ENCODE data around the gene PODNL1. TPM values are rescaled to one million over a fixed set of nuclear protein-coding genes. Genes with fewer than 3 reads are reported as not detected.
A peak's percentile ranks its signal among the peaks of the same experiment; 100 is the strongest.

PODNL1 gene
- total RNA-seq, 2 donors from 2014 or later: 1.1 to 1.4 TPM

DNA sequence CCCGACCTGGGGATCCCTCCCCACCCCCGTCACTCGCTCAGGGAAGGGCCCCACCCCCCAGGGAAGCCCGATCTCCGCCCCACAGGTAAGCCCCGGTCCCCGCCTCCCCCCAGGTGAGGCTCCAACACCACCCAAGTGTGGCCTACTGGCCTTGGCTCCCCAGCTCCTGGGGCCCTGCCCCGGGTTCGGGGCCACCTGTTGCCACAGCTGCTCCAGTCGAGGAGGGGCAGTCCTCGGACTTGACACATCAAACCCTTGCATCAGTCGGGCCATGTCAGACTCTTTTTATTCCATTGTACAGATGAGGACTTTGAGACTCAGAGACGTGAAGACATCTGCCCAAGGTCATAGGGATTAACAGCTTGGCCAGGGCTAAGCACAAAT, 31.7 kb downstream of the PODNL1 start:
- ATAC-seq (peak; percentile 22 to 45), DNase-seq (no peak)
- intact Hi-C loops (cut with DNase I): no loop called here

DNA sequence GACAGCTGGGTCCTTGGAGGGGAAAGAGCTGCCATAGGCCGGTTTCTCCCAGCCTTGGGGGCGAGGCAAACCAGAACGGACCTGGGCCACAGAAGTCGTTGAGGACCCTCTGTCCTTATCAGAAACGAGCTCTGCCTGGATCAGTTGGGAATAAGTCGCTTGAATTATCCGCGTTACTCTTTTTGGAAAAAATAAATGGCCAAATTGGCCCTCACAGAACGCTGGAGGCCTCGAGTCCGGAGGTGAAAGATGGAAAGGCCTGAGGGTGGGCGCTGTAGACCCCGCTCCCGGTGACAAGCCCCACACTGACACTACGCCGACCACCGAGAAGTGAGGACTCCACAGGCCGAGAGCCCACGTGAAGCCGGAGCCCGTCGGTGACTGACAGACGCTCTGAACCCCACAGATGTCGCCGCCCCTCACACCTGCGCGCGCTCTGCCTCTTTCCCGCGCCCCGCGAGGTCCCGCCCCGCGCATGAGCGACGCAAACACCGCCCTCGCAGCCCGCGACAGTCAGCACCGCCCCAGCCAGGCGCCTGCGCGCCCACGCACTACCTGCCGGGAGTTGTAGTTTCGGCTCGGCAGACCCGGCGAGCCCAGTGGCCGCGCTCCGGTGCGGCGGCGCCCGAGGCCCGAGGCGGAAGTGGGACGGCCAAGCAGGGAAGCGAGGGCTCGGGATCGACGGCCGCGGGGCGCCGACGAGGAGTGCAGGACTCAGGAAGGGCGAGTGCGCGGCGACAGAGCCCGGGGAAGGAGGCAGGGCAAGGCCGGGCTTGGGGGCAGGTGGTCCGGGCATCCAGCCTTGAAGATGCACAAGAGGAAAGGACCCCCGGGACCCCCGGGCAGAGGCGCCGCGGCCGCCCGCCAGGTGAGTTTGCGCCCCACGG, 32.3 kb downstream of the PODNL1 start, which contains the start of the genes BRME1 and CC2D1A:
Gene BRME1 (minus strand): TSS at position 484 of the 887 bp plus-strand sequence. CDS start 1,225 bp downstream, outside the sequence.
Gene CC2D1A (plus strand): TSS at position 568 of the 887 bp plus-strand sequence. CDS start 241 bp downstream, at position 809.
- peak; percentile 99 to 100 for ATAC-seq
- DNase-seq: peak; percentile 95
- intact Hi-C loops (cut with DNase I): no loop called here

DNA sequence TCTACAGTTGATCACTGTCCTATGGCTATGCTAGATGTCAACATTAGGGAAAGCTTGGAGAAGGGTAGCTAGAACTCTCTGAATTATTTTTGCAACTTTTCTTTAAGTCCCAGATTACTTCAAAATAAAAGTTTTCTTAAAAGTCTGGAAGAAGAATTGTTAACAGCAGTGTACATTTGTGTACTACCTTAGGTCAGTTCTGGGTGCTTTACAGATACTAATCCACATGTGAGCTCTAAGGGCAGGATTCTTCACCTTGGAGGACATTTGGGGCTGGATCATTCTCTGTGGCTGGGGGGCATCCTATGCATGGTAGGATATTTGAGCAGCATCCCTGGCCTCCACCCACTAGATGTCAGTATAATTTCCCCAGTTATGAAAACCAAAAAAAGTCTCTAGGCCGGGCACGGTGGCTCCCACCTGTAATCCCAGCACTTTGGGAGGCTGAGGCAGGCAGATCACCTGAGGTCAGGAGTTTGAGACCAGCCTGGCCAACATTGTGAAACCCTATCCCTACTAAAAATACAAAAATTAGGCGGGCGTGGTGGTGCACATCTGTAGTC, 35.1 kb downstream of the PODNL1 start:
- intact Hi-C loops (cut with DNase I): no loop called here
- no peak for DNase-seq
- no peak for ATAC-seq

DNA sequence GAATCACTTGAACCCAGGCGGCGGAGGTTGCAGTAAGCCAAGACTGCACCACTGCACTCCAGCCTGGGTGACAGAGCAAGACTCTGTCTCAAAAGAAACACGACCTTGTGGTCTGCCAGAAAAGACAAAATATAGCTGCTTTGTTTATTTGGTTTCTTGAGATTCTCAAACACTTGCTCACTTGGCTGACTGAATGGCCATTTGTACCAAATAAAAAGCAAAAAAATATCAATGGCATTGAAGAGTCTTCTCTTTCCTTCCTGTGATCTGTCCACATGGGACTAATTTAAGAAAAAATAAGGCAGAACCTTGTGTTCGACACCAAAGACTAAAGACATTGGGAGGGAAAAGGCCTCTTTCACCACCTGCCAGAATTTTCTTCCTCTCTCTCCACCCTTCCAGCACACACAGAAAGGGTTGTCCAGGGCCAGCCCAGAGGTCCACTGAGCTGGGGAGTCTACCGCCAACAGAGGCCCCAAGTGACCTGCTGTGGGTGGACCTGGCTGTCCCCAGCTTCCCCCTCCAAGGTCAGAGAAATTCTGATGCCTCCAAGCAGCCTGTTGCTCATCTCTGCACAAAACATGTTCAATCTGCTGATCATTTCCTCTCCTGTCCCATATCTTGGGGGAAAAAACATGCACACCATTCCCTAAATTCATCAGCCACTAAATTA, 38.2 kb downstream of the PODNL1 start:
- no peak for DNase-seq
- intact Hi-C loops (cut with DNase I): no loop called here
- peak in 1 of 2 donors; percentile 43 for ATAC-seq

DNA sequence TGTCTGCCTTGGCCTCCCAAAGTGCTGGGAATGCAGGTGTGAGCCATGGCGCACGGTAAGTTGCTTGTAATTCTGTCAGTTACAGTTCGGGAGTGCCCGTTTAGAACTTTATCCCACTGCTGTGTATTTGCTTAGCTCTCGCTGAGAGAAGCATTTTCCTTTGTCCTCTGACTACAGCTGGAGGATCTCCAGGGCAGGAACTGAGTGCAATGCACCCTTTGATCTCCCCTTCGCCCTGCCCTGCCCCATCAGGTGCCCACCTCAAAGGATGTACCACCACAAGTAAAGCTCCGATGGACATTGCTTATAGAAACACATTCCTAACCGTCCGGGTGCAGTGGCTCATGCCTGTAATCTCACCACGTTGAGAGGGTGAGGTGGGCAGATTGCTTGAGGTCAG, 38.8 kb downstream of the PODNL1 start:
- DNase-seq (no peak), ATAC-seq (no peak)
- intact Hi-C loops (cut with DNase I): no loop called here

DNA sequence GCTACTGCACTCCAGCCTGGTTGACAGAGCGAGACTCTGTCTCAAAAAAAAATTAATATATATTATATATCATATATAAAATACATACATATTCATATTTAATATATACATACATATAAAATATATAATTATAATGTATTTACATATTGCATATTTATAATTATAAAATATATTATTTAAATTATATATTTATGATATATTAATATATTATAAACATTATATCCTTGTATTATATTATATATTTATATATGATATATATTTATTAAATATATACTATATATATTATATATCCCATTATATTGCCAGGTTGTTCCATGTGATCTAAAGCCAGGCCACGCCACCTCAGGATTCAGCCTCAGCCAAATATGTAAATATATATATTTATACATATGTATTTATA, 42.0 kb downstream of the PODNL1 start:
- intact Hi-C loops (cut with DNase I): no loop called here
- ATAC-seq: no peak
- DNase-seq: no peak

DNA sequence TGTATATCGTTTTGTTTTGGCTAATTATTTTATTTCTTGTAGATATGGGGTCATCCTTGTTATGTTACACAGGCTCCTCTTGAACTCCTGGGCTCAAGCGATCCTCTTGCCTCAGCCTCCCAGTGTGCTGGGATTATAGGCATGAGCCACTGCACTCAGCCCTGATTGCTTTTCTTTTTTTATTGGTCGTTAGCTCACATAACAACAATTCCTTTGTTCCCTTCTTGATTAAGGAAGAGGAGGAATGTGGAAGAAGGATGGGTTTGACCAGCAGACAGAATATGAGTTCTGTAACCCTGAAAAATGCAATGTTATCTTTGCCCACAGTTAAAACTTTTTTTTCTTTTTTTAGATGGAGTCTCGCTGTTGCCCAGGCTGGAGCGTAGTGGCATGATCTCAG, 43.7 kb downstream of the PODNL1 start:
- intact Hi-C loops (cut with DNase I): no loop called here
- ATAC-seq: no peak
- DNase-seq: no peak

DNA sequence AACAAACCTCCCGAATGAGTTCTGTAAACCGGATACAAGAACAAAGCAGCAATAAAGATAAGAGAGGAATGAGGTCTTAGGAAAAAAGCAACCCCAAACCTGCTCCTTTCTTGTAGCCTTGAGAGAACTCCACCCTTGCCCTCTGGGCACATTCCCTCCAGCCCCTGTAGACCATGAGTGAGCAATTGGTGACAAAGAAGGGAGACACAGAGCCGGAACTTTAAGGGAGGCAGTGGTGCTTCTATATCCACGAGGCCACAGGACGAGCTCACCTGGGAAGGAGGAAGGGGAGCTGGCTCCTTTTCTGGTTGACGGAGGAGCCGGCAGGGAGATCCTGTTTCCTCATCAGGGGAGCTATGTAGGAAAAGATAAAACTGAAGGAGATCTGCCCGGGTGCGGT, 45.3 kb downstream of the PODNL1 start:
- intact Hi-C loops (cut with DNase I): no loop called here
- ATAC-seq (no peak), DNase-seq (no peak)

DNA sequence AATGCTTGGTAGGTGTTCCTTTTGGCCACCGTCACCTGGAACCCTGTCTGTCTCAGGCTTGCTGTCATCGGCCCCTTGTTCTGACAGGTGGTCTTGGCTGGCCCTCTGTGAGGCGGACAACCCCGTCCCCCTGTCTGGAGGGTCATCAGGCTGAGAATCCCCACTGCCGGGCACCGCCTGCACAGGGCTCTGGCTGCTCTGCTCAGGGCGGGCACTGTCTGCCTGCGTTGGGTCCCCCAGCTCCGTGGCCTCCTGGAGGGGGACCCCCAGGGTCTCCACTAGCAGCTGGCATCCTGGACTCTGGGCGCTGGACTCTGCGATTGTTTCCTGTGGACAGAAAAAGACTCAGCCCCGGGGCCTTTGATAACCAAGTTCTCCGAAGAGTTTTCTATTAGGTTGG, 48.1 kb downstream of the PODNL1 start:
- intact Hi-C loops (cut with DNase I): no loop called here
- DNase-seq: no peak
- ATAC-seq: no peak

DNA sequence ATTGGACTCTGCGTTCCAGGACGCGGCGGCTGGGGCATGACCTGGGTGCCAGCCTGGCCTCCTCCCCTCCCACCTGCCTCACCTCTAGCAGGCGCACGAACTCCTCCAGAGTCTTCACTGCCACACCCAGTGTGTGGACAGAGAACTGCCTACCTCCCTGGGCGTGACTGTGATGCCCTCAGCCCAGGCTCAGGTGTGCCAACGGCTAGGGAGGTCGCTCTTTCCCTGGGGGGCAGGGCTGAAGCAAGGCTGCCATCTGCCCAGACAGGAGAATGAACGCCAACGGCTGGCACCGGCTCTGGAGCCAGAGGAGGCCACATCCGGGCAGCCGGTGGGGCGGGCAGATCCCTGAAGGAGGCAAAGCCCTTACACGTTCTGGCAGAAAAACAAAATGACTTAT, 49.9 kb downstream of the PODNL1 start:
- ATAC-seq: no peak
- no peak for DNase-seq
- intact Hi-C loops (cut with DNase I): loop anchor here in 1 of 2 donors (5.0 kb wide), 1 partner anchor 164 kb away; no protein-coding TSS in a partner anchor

DNA sequence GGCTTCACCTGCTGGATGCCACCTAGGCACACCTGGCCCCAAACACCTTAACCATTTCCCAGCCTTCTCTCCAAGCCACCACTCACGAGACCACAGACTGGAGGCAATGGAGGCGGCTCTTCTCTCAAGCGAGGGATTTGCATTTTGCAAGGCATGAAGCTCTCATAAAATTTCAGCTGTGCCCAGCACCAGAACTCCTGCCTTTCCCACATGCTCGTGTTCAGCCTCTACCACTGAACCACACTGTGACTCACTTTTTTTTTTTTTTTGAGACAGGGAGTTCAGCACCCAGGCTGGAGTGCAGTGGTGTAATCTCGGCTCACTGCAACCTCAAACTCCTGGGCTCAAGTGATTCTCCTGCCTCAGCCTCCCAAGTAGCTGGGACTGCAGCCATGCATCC, 50.7 kb downstream of the PODNL1 start:
- DNase-seq (no peak), ATAC-seq (no peak)
- intact Hi-C loops (cut with DNase I): loop anchor here in 1 of 2 donors (5.0 kb wide), 1 partner anchor 165 kb away; no protein-coding TSS in a partner anchor

DNA sequence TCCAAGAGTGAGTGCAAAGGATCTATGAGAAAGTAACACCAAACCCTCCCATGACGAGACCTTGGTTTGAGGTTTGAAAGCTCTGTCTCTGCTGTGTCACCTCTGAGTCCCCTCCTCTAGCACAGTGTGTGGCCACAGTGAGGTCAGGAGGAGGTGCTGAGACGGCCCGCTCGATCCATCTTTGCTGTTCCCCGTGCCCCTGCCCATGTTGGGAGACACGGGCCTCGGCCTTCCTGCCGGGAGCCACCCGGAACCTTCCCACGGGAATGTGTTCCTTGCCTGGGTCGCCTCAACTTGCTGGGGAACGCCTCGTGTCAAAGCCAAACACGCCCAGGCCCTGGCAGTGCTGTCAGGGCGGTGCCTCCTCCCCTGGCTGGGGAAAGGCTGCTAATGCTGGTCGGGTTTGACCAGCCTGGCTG, 51.2 kb downstream of the PODNL1 start:
- intact Hi-C loops (cut with DNase I): loop anchor here in 1 of 2 donors (5.0 kb wide), 1 partner anchor 165 kb away; no protein-coding TSS in a partner anchor
- ATAC-seq (no peak), DNase-seq (no peak)

DNA sequence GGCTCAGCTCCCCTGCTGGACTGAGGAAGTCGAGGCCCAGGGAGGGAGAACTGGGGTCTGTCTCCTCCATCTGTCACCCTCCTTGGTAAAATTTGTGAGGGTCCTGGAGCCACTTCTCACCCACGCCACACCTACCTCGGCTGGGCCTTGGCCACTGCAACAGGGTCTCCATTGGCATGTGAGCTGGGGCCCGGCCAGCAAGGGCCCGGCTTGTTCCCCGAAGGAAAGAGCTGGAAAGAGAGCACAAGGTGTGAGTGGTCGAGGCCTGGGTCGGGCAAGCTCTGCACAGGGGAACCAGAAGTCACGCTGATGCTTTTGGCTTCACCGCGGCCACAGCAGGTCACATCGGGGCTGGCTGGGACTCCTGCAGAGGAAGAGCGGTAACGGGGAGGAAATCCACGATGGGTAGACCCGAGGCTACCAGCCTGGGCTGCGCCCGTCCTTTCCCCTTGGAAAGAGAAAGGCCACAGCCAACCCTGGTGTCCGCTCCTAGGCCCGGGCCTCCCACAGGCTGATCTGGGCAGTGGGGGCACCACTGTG, 52.3 kb downstream of the PODNL1 start:
- ATAC-seq (no peak), DNase-seq (no peak)
- intact Hi-C loops (cut with DNase I): loop anchor here in 1 of 2 donors (5.0 kb wide), 1 partner anchor 166 kb away; no protein-coding TSS in a partner anchor

DNA sequence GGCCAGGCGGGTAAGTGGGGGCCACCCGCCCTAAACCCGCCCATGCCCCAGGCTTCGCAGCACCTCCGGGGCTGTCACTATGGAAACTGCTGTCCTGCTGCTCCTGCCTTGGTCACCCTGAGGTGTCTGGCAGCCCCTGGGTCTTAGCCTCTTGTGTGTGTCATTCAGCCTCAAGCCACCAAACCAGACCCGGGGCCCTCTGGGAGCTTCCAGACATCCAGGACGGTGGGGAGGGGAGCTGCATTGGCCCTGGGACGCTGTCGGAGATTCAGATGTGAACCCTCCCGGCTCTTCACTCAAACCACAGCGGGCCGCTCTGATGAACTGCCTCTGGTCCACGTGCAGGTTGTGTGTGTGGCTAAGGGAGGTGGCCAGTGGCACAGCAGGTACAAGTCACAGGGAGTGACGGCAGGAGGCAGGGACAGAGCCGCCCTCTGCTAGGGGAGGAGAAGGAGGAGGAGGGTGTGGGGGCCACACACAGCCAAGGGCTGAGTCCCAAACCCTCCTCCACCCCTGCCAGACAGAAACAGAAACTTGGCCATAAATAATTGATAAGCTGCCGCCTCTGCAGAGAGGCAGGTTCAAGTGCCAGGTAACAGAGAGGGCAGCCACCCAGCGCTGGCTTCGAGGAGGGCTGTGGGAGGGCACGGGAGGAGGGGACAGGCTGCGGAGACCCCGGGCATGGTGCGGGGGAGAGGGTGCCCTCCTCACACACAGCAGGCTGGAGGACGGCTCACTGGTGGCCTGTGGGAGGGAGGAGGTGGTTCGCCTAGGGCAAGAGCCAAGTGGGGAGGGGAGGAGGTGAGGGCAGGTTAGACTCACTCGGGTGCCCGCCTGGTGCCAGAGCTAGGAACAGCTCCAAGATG, 53.3 kb downstream of the PODNL1 start:
- ATAC-seq: no peak
- no peak for DNase-seq
- intact Hi-C loops (cut with DNase I): loop anchor here (5.0 kb wide), 3 partner anchors 72 to 187 kb away; partner anchors contain the start of gene MISP3 (in 1 of the 2)

DNA sequence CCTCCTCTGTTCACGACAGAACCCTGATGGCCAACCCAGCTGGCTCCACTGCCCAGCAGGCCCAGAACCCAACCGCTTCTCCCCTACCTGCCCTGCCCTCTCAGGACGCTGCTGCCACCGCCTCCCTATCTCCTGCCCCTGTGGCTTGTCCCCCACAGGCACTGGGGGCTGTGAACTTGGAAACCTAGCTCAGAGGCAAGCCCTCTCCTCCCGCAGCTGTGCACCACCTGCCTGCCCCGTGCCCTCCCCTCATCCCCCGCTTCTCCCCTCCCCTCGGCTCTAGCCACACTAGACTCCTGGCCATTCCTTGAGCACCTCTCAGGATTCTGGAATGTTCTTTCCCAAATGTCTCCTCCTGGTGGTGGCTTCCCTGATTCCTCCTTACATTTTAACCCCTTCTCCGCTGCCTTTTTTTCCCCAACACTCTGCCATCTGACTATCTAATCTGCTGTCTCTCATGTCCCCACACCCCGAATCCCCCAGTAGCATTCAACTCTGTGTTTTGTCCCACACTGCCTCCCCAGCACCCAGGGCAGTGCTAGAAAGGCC, 54.6 kb downstream of the PODNL1 start:
- no peak for ATAC-seq
- intact Hi-C loops (cut with DNase I): loop anchor here (5.0 kb wide), 2 partner anchors 74 to 189 kb away; partner anchors contain the start of gene MISP3 (in 1 of the 2)
- DNase-seq: no peak

DNA sequence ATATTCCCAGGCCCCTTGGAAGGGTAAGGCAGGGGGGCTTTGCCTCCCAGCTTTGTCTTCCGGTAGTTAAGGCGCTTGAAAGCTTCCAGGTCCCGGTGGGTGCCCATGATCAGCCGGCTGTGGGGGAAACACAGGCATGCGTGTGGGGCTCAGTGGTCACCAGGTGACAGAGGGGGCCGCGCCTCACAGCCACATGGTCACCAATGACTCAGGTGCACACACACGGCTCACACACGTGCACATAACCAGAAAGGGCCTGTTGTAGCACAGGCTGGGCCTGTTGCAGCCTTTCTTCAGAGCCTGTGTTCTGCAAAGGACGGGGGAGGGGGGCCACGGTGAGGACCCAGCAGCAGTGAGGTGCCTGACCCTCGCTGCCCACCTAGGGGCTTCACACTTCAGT, 55.4 kb downstream of the PODNL1 start:
- intact Hi-C loops (cut with DNase I): loop anchor here (5.0 kb wide), 2 partner anchors 74 to 189 kb away; partner anchors contain the start of gene MISP3 (in 1 of the 2)
- ATAC-seq: no peak
- DNase-seq: no peak

DNA sequence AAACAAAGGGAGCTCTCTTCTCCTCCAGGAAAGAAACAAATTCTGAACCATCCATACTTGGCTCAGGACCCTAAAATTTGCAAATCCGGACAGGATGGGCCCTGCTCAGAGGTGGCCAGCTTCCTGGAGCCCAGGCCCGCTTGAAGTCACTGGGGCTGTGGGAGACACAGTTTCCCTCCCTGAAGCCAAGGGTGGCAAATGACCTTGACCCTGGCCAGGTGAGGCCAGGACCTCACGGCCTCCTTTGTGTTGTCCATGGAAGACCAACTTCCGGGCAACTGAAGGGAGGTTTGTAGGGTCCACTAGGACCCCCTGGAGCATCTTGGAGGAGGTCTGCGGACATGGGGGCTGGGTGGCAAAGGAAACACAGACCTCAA, 55.8 kb downstream of the PODNL1 start:
- DNase-seq: no peak
- intact Hi-C loops (cut with DNase I): loop anchor here (5.0 kb wide), 2 partner anchors 75 to 190 kb away; partner anchors contain the start of gene MISP3 (in 1 of the 2)
- no peak for ATAC-seq

Measured in left cardiac atrium (tissue), 4 donors.